ENCODE measurements around the gene ROBO2. TPM values are rescaled to one million over a fixed set of nuclear protein-coding genes. Genes with fewer than 3 reads are reported as not detected.

Gene ROBO2
- polyA plus RNA-seq, 1 of the 3 experiments (the other 2 are of a cell fraction): not detected

GRCh38 chr3:77467702-77468625, 428.1 kb downstream of the ROBO2 start:
- TF ChIP-seq, protein P1, sequence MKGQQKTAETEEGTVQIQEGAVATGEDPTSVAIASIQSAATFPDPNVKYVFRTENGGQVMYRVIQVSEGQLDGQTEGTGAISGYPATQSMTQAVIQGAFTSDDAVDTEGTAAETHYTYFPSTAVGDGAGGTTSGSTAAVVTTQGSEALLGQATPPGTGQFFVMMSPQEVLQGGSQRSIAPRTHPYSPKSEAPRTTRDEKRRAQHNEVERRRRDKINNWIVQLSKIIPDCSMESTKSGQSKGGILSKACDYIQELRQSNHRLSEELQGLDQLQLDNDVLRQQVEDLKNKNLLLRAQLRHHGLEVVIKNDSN (IDR thresholded peaks at IDR 0.05; ENCODE audit: borderline replicate concordance, low read depth): no peak
- TF ChIP-seq, protein P2, sequence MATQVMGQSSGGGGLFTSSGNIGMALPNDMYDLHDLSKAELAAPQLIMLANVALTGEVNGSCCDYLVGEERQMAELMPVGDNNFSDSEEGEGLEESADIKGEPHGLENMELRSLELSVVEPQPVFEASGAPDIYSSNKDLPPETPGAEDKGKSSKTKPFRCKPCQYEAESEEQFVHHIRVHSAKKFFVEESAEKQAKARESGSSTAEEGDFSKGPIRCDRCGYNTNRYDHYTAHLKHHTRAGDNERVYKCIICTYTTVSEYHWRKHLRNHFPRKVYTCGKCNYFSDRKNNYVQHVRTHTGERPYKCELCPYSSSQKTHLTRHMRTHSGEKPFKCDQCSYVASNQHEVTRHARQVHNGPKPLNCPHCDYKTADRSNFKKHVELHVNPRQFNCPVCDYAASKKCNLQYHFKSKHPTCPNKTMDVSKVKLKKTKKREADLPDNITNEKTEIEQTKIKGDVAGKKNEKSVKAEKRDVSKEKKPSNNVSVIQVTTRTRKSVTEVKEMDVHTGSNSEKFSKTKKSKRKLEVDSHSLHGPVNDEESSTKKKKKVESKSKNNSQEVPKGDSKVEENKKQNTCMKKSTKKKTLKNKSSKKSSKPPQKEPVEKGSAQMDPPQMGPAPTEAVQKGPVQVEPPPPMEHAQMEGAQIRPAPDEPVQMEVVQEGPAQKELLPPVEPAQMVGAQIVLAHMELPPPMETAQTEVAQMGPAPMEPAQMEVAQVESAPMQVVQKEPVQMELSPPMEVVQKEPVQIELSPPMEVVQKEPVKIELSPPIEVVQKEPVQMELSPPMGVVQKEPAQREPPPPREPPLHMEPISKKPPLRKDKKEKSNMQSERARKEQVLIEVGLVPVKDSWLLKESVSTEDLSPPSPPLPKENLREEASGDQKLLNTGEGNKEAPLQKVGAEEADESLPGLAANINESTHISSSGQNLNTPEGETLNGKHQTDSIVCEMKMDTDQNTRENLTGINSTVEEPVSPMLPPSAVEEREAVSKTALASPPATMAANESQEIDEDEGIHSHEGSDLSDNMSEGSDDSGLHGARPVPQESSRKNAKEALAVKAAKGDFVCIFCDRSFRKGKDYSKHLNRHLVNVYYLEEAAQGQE (IDR thresholded peaks at IDR 0.05; ENCODE audit: low read depth, low read length): no peak
- TF ChIP-seq RFX5 (IDR thresholded peaks at IDR 0.05; ENCODE audit: low read length): no peak
- no peak for TF ChIP-seq YY1 (IDR thresholded peaks at IDR 0.05; ENCODE audit: low read depth)
- TF ChIP-seq, protein P3, sequence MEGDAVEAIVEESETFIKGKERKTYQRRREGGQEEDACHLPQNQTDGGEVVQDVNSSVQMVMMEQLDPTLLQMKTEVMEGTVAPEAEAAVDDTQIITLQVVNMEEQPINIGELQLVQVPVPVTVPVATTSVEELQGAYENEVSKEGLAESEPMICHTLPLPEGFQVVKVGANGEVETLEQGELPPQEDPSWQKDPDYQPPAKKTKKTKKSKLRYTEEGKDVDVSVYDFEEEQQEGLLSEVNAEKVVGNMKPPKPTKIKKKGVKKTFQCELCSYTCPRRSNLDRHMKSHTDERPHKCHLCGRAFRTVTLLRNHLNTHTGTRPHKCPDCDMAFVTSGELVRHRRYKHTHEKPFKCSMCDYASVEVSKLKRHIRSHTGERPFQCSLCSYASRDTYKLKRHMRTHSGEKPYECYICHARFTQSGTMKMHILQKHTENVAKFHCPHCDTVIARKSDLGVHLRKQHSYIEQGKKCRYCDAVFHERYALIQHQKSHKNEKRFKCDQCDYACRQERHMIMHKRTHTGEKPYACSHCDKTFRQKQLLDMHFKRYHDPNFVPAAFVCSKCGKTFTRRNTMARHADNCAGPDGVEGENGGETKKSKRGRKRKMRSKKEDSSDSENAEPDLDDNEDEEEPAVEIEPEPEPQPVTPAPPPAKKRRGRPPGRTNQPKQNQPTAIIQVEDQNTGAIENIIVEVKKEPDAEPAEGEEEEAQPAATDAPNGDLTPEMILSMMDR (IDR thresholded peaks at IDR 0.05): no peak
- TF ChIP-seq TEAD4 (IDR thresholded peaks at IDR 0.05; ENCODE audit: borderline replicate concordance, insufficient read depth): no peak
- TF ChIP-seq CHD2 (IDR thresholded peaks at IDR 0.05; ENCODE audit: low read length, partially characterized antibody): no peak
- TF ChIP-seq GABPA (IDR thresholded peaks at IDR 0.05; ENCODE audit: low read depth): no peak
- no peak for TF ChIP-seq ZBTB33 (IDR thresholded peaks at IDR 0.05; ENCODE audit: borderline replicate concordance, low read depth)
- no peak for TF ChIP-seq IRF3 (IDR thresholded peaks at IDR 0.05; ENCODE audit: low read depth, low read length)
- TF ChIP-seq EP300 (IDR thresholded peaks at IDR 0.05; ENCODE audit: borderline replicate concordance in 1 of 2, low read depth in 1 of 2, low read length in 1 of 2): no peak
- TF ChIP-seq, protein P4, sequence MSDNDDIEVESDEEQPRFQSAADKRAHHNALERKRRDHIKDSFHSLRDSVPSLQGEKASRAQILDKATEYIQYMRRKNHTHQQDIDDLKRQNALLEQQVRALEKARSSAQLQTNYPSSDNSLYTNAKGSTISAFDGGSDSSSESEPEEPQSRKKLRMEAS (IDR thresholded peaks at IDR 0.05; ENCODE audit: low read depth): no peak
- TF ChIP-seq GATA2 (CRISPR knock-in tag; IDR thresholded peaks at IDR 0.05): no peak
- no peak for TF ChIP-seq USF2 (IDR thresholded peaks at IDR 0.05; ENCODE audit: borderline replicate concordance, low read depth, low read length)
- no peak for TF ChIP-seq RAD21 (IDR thresholded peaks at IDR 0.05; ENCODE audit: low read length)
- TF ChIP-seq SMC3 (IDR thresholded peaks at IDR 0.05; ENCODE audit: low read depth, low read length): no peak
- TF ChIP-seq NFIC (IDR thresholded peaks at IDR 0.05; ENCODE audit: borderline replicate concordance): no peak
- no peaks in the 10 kb centered on the region for H3K9me3 ChIP-seq
- H4K20me1 ChIP-seq (ENCODE audit: insufficient read depth): no peaks in the 10 kb centered on the region
- no peak for DNase-seq
- WGBS (ENCODE audit: low lambda C conversion rate): 53% methylated on average over 8 of the region's 8 CpGs
- no peaks in the 10 kb centered on the region for H3K9me2 ChIP-seq
- no peaks in the 10 kb centered on the region for H3F3A ChIP-seq (replicated peaks; ENCODE audit: insufficient read depth)
- H2AFZ ChIP-seq (ENCODE audit: low read depth): no peak overlapping the region
- H3K4me2 ChIP-seq: no peak overlapping the region
- no peaks in the 10 kb centered on the region for H3K36me3 ChIP-seq (replicated peaks in 1 of 2; ENCODE audit: control insufficient read depth in 1 of 2, insufficient read depth in 2 of 2, low read length in 1 of 2)
- H3K79me2 ChIP-seq (ENCODE audit: insufficient read depth): no peaks in the 10 kb centered on the region
- CTCF ChIA-PET: no interaction called here
- no peak overlapping the region for H3K27ac ChIP-seq (ENCODE audit: low read depth in 2 of 2, low read length in 1 of 2)
- POLR2A ChIA-PET: no interaction called here
- no peaks in the 10 kb centered on the region for H3K27me3 ChIP-seq (ENCODE audit: insufficient read depth)
- H3K4me1 ChIP-seq (ENCODE audit: control insufficient read depth in 1 of 2, insufficient read depth in 2 of 2, low read depth in 1 of 2, low read length in 1 of 2): no peaks in the 10 kb centered on the region; a peak in 1 of 4 replicates
- H3K4me3 ChIP-seq (ENCODE audit: low read depth in 2 of 2, low read length in 1 of 2): no peak overlapping the region
- H3K9ac ChIP-seq: no peak overlapping the region

Measured in SK-N-SH (cell line).